ENCODE data around the gene ZNF619.
A peak's percentile ranks its signal among the peaks of the same experiment; 100 is the strongest.

Gene ZNF619

GRCh38 chr3:40494698-40495097, 17.8 kb downstream of the ZNF619 start:
- DNase-seq (ENCODE audit: low spot score in 2 of 2) = no peak
- H3K4me3 Mint-ChIP-seq = no peak overlapping the region
- no peak for ATAC-seq (ENCODE audit: low read depth)
- no peaks in the 10 kb centered on the region for H3K27me3 Mint-ChIP-seq
- H3K4me1 Mint-ChIP-seq = no peaks in the 10 kb centered on the region
- peaks cover 2% of the 10 kb centered on the region for H3K9me3 Mint-ChIP-seq
- H3K27ac Mint-ChIP-seq = no peak overlapping the region
- H3K36me3 Mint-ChIP-seq = peaks cover 23% of the 10 kb centered on the region

DNA sequence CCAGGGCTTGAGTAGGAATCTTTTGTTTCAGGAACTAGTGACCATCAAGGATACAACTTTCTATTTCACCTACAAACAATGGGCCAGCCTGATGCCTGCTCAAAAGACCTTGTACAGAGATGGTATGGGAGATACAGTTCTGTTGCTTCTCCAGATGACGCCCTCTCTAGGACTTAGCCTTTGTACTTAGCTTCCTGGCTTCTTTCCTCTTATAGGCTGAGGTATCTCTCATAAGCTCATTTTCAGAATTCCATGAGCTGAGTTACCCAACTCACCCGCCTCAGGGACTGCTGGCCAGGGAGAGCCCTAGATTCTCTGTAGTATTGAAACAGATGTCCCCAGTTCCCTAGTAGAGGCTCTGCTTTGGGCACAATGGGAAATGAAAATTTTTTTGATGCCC, 20.4 kb downstream of the ZNF619 start:
- H3K27me3 Mint-ChIP-seq = no peaks in the 10 kb centered on the region
- ATAC-seq (ENCODE audit: low read depth) = no peak
- H3K4me1 Mint-ChIP-seq = no peaks in the 10 kb centered on the region
- H3K4me3 Mint-ChIP-seq = no peak overlapping the region
- H3K36me3 Mint-ChIP-seq = peaks cover 14% of the 10 kb centered on the region
- H3K9me3 Mint-ChIP-seq = no peaks in the 10 kb centered on the region
- H3K27ac Mint-ChIP-seq = no peak overlapping the region
- no peak for DNase-seq (ENCODE audit: low spot score in 2 of 2)

DNA sequence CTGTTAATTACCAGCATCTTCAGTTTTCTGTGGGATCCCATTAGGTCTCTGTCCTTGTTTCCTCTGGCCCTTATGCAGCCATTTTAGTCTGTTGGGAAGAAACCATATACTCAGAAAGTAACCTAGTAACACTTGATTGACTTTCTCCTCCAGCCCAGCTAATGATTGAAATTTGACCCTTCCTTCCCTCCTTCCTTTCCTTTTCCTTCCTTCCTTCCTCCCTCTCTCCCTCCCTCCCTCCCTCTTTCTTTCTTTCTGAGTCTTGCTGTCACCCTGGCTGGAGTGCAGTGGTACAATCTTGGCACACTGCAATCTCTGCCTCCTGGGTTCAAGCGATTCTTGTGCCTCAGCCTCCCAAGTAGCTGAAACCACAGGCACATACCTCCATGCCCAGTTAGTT, 23.0 kb downstream of the ZNF619 start:
- DNase-seq (ENCODE audit: low spot score in 2 of 2) (no peak), ATAC-seq (ENCODE audit: low read depth) (no peak)
- Mint-ChIP-seq H3K27me3 (no peaks in the 10 kb centered on the region), H3K27ac (peak overlapping the region; percentile 42), H3K36me3 (peaks cover 13% of the 10 kb centered on the region), H3K4me3 (no peak overlapping the region), H3K4me1 (no peaks in the 10 kb centered on the region), H3K9me3 (no peaks in the 10 kb centered on the region)

- DNase-seq (ENCODE audit: low spot score in 2 of 2) = no peak
- Mint-ChIP-seq H3K4me1 (peaks cover 3% of the 10 kb centered on the region), H3K4me3 (no peak overlapping the region), H3K27me3 (no peaks in the 10 kb centered on the region), H3K36me3 (peaks cover 10% of the 10 kb centered on the region), H3K9me3 (no peaks in the 10 kb centered on the region), H3K27ac (no peak overlapping the region)
- ATAC-seq (ENCODE audit: low read depth) = no peak
Measured at GRCh38 chr3:40502034-40502433, 25.1 kb downstream of the ZNF619 start.

DNA sequence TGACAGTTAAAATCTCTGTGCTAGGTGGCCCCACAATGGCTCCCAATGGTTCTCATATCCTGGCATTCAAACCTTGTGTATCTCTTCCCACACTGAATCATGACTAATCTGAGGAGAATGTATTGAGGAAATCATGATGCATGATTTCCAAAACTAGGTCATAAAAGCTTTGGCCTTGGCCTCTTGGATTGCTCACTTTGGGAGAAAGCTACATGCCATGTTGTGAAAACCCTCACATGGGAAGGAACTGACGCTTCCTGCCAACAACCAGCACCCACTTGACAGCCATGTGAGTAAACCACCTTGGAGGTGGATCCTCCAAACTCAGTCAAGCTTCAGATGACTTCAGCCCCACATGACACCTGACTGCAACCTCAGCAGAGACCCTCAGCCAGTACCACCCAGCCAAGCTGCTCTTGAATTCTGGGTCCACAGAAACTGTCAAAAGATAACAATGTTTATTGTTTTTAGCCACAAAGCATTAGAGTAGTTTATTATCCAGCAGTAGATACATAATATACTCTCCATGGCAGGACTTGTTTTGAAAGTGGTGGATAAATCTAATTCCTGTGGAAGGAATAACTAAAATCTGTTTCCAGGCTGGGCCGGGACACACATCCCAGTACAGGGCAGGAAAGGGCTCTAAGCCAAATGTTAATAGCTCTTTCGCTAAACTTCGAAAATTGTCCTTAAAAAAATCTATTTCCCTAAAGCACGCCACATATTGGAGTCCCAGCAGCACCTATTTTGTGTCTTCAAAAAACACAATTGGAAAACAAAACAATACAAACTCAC, 27.9 kb downstream of the ZNF619 start:
- H3K36me3 Mint-ChIP-seq = peaks cover 2% of the 10 kb centered on the region

DNA sequence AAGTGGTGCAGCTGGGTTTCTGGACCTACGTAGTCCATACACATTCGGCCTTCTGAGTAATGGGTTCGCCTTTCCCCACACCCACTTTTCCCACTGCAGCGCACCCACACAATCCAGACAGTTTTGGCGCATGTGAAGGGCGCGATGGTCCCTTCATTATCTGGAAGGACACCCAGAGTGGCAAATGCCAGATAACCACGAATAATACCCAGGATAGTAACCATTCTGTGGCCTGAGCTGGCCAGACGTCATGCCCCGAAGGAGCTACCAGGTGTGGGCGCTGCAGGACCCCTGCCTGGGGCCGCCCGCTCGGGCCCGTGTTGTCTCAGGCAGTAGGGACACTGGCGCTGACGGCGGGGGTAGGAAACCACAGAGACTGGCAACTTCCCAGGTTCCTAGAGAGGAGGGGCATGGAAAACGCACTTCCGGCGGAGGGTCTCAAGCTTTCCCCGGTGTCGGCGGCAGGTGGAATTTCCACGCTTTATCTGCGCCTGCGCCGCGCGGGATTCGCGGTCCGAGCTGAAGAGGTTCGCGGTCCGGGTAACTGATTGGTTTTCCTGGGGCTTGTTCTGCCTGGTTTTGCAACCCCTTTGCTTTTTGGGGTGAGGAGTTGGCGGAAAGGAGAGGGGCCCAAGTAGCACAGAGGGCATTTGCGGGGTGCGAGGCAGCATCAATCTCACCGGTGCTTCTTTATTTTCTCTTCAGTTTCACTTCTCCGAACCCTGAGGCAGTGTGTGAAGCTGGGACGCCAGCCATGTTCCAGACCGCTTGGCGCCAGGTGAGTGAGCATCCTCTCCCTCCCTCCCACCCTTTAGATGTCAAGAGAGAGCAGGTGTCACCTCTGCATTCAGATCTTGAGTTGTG, 28.9 kb downstream of the ZNF619 start, which contains the start of gene ZNF620:
ZNF620 (plus strand) TSS at position 441 of the 864 bp plus-strand sequence; CDS start at position 755, 314 bp downstream.
- ATAC-seq (ENCODE audit: low read depth) = peak; percentile 93
- peaks cover 3% of the 10 kb centered on the region for H3K4me1 Mint-ChIP-seq
- H3K4me3 Mint-ChIP-seq = peak within 1 kb of the TSS; percentile 90
- H3K36me3 Mint-ChIP-seq = peaks cover 7% of the 10 kb centered on the region
- H3K27me3 Mint-ChIP-seq = no peaks in the 10 kb centered on the region
- H3K9me3 Mint-ChIP-seq = no peaks in the 10 kb centered on the region
- H3K27ac Mint-ChIP-seq = peak within 1 kb of the TSS; percentile 63
- DNase-seq (ENCODE audit: low spot score in 2 of 2) = peak; percentile 13 to 33

More for the DNA sequence above, 27.9 kb downstream of the ZNF619 start:
- Mint-ChIP-seq H3K4me3 (peak overlapping the region; percentile 90), H3K9me3 (no peaks in the 10 kb centered on the region), H3K27me3 (no peaks in the 10 kb centered on the region), H3K4me1 (peaks cover 3% of the 10 kb centered on the region), H3K27ac (no peak overlapping the region)
- ATAC-seq (ENCODE audit: low read depth) (no peak), DNase-seq (ENCODE audit: low spot score in 2 of 2) (no peak)

DNA sequence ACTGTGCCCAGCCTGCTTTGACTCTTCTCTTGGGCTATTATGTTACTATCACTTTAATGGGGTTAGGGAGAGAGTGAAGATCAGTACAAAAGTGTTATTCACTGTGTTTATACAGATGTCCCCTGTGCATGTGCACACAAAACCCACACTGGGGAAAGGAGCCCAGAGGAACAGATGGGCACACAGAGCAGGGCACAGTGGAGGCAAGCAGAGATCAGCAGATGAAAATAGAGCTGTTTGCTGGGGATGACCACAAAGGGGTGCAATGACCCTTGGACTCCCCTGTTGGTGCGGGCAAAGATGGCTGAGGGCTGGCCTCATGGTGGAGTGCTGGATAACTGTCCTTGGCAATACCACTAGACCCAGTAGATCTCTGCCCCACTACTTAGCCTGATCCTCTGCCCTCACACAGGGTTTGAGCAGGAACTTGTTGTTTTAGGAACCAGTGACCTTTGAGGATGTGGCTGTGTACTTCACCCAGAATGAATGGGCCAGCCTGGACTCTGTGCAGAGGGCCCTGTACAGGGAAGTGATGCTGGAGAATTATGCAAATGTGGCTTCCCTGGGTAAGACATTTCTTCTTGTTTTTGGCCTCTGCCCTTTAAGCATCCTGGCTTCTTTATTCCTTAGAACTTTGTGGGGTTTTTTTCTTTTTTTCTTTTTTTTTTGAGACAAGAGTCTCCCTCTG, 34.3 kb downstream of the ZNF619 start:
- Mint-ChIP-seq H3K36me3 (peaks cover 21% of the 10 kb centered on the region), H3K27ac (no peak overlapping the region), H3K9me3 (no peaks in the 10 kb centered on the region), H3K27me3 (no peaks in the 10 kb centered on the region), H3K4me3 (no peak overlapping the region), H3K4me1 (peaks cover 4% of the 10 kb centered on the region)
- no peak for DNase-seq (ENCODE audit: low spot score in 2 of 2)
- no peak for ATAC-seq (ENCODE audit: low read depth)

GRCh38 chr3:40516201-40516600, 39.3 kb downstream of the ZNF619 start:
- no peaks in the 10 kb centered on the region for H3K27me3 Mint-ChIP-seq
- ATAC-seq (ENCODE audit: low read depth) (no peak), DNase-seq (ENCODE audit: low spot score in 2 of 2) (no peak)
- H3K36me3 Mint-ChIP-seq = peaks cover 20% of the 10 kb centered on the region
- no peaks in the 10 kb centered on the region for H3K4me1 Mint-ChIP-seq
- H3K27ac Mint-ChIP-seq = no peak overlapping the region
- no peak overlapping the region for H3K4me3 Mint-ChIP-seq
- no peaks in the 10 kb centered on the region for H3K9me3 Mint-ChIP-seq

DNA sequence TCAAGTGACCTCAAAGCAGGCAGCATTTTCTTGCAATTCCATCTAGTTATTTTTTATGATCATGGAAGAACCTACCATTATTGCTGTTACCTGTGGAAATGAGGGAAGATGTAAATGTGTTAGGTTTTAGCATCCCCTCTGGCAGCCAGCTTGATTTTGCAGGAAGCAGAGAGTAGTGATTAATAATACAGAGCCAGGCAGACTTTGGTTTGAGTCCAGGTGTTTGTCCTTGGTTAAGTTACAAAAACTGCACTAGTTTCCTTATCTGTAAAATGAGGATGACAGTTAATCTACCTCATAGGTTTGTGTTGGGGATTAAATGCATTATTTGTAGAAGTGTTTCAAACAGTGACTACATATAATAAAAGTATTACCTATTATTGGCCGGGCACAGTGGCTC, 41.1 kb downstream of the ZNF619 start:
- no peaks in the 10 kb centered on the region for H3K9me3 Mint-ChIP-seq
- no peak for ATAC-seq (ENCODE audit: low read depth)
- peaks cover 20% of the 10 kb centered on the region for H3K36me3 Mint-ChIP-seq
- no peaks in the 10 kb centered on the region for H3K4me1 Mint-ChIP-seq
- DNase-seq (ENCODE audit: low spot score in 2 of 2) = no peak
- no peak overlapping the region for H3K4me3 Mint-ChIP-seq
- no peak overlapping the region for H3K27ac Mint-ChIP-seq
- no peaks in the 10 kb centered on the region for H3K27me3 Mint-ChIP-seq

GRCh38 chr3:40518848-40519247, 41.9 kb downstream of the ZNF619 start:
- H3K4me1 Mint-ChIP-seq = no peaks in the 10 kb centered on the region
- H3K9me3 Mint-ChIP-seq = no peaks in the 10 kb centered on the region
- H3K4me3 Mint-ChIP-seq = no peak overlapping the region
- no peak overlapping the region for H3K27ac Mint-ChIP-seq
- DNase-seq (ENCODE audit: low spot score in 2 of 2) (no peak), ATAC-seq (ENCODE audit: low read depth) (no peak)
- peaks cover 18% of the 10 kb centered on the region for H3K36me3 Mint-ChIP-seq
- no peaks in the 10 kb centered on the region for H3K27me3 Mint-ChIP-seq

GRCh38 chr3:40521254-40521653, 44.3 kb downstream of the ZNF619 start:
- H3K4me1 Mint-ChIP-seq = peaks cover 8% of the 10 kb centered on the region
- DNase-seq (ENCODE audit: low spot score in 2 of 2) = no peak
- no peak overlapping the region for H3K4me3 Mint-ChIP-seq
- ATAC-seq (ENCODE audit: low read depth) = no peak
- no peaks in the 10 kb centered on the region for H3K9me3 Mint-ChIP-seq
- no peaks in the 10 kb centered on the region for H3K27me3 Mint-ChIP-seq
- H3K27ac Mint-ChIP-seq = peak overlapping the region; percentile 17
- H3K36me3 Mint-ChIP-seq = peaks cover 7% of the 10 kb centered on the region

GRCh38 chr3:40523781-40524180, 46.9 kb downstream of the ZNF619 start:
- H3K27me3 Mint-ChIP-seq = no peaks in the 10 kb centered on the region
- no peak for ATAC-seq (ENCODE audit: low read depth)
- no peak for DNase-seq (ENCODE audit: low spot score in 2 of 2)
- H3K4me1 Mint-ChIP-seq = peaks cover 11% of the 10 kb centered on the region
- peak overlapping the region; percentile 96 for H3K27ac Mint-ChIP-seq
- H3K36me3 Mint-ChIP-seq = peaks cover 15% of the 10 kb centered on the region
- H3K4me3 Mint-ChIP-seq = peak overlapping the region; percentile 85
- H3K9me3 Mint-ChIP-seq = no peaks in the 10 kb centered on the region

- no peak for DNase-seq (ENCODE audit: low spot score in 2 of 2)
- peak overlapping the region; percentile 85 for H3K4me3 Mint-ChIP-seq
- H3K27me3 Mint-ChIP-seq = no peaks in the 10 kb centered on the region
- H3K36me3 Mint-ChIP-seq = peaks cover 18% of the 10 kb centered on the region
- peak; percentile 14 for ATAC-seq (ENCODE audit: low read depth)
- H3K27ac Mint-ChIP-seq = peak overlapping the region; percentile 96
- H3K4me1 Mint-ChIP-seq = peaks cover 11% of the 10 kb centered on the region
- no peaks in the 10 kb centered on the region for H3K9me3 Mint-ChIP-seq
Measured at GRCh38 chr3:40524222-40524567, 47.3 kb downstream of the ZNF619 start.

Measured in memory B cell (primary cell).